Glutamatergic neuron (in vitro differentiated cells): ENCODE measurements around the gene METTL8. TPM values are rescaled to one million over a fixed set of nuclear protein-coding genes. Genes with fewer than 3 reads are reported as not detected.
A peak's percentile ranks its signal among the peaks of the same experiment; 100 is the strongest.
"Not testable (repeated sequence)": the region's sequence is repeated elsewhere in the genome, so short reads cannot be mapped to it uniquely, and the experiment has no call there.

Experiments
- DNase-seq: peaks from one replicate; pipeline ENCODE4 v3.0.0; 2022
- H3K27ac Mint-ChIP-seq: one replicate; pipeline ENCODE4 v1.8.0; 2020; ENCODE audit warnings: mild to moderate bottlenecking, mixed read lengths, inconsistent platforms; ENCODE audit not compliant: unreplicated experiment
- H3K27me3 Mint-ChIP-seq: one replicate; pipeline ENCODE4 v1.8.0; 2020; ENCODE audit warnings: mild to moderate bottlenecking, moderate library complexity, mixed read lengths, inconsistent platforms; ENCODE audit not compliant: unreplicated experiment
- H3K36me3 Mint-ChIP-seq: one replicate; pipeline ENCODE4 v1.8.0; 2020; ENCODE audit warnings: mild to moderate bottlenecking, mixed read lengths, inconsistent platforms; ENCODE audit not compliant: unreplicated experiment
- H3K4me1 Mint-ChIP-seq: one replicate; pipeline ENCODE4 v1.8.0; 2020; ENCODE audit warnings: mild to moderate bottlenecking, low read depth, mixed read lengths, inconsistent platforms; ENCODE audit not compliant: unreplicated experiment
- H3K4me3 Mint-ChIP-seq: one replicate; pipeline ENCODE4 v1.8.0; 2020; ENCODE audit warnings: mild to moderate bottlenecking, mixed read lengths, inconsistent platforms; ENCODE audit not compliant: unreplicated experiment
- H3K9me3 Mint-ChIP-seq: one replicate; pipeline ENCODE4 v1.8.0; 2020; ENCODE audit warnings: mild to moderate bottlenecking, moderate library complexity, mixed read lengths, inconsistent platforms; ENCODE audit not compliant: unreplicated experiment
- total RNA-seq: library from RNA; stranded (reverse); fragmentation: NEBNext Ultra II Directional; extraction: Animal tissue kit (Norgen Biotek cat#: 25700); gene quantifications from one replicate; pipeline ENCODE4 v1.2.1, GENCODE V29; 2021; ENCODE audit not compliant: unreplicated experiment
- TF ChIP-seq, protein P1 (sequence below): fragments of 200-600 bp; sonication (generic); IDR thresholded peaks from one replicate; pipeline ENCODE4 v1.5.0; 2021; ENCODE audit not compliant: partially characterized antibody, unreplicated experiment

The METTL8 gene
- total RNA-seq, 1 donor from 2014 or later: 10.9 TPM

DNA sequence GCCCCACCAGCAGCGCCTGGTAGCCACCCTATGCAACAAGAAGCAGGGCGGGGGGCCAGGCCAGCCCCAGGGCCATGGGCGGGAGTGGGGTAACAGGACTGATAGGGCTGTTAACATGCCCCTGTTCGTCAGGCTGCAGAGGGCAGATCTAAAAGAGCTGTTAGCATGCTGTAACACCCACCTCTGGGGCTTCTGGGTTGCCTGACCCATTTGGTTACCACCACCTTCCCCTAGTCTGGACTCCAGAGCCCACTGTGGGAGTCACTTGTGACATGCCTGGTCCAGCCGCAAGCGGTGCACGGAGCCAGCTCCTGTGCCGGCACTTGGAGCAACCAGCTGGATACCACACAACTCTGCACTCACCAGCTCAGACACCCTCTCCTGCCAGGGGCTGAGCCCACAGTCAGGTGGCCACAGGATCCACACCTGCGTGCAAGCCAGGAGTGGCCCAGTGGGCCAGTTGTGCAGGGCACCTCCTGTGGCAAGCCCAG, 2.1 kb downstream of the METTL8 start:
- Mint-ChIP-seq H3K4me3 (no peak overlapping the region), H3K27me3 (no peaks in the 10 kb centered on the region), H3K4me1 (peaks cover 13% of the 10 kb centered on the region), H3K27ac (no peak overlapping the region), H3K36me3 (no peaks in the 10 kb centered on the region), H3K9me3 (peaks cover 4% of the 10 kb centered on the region)
- no peak for DNase-seq
- TF ChIP-seq, protein P1, sequence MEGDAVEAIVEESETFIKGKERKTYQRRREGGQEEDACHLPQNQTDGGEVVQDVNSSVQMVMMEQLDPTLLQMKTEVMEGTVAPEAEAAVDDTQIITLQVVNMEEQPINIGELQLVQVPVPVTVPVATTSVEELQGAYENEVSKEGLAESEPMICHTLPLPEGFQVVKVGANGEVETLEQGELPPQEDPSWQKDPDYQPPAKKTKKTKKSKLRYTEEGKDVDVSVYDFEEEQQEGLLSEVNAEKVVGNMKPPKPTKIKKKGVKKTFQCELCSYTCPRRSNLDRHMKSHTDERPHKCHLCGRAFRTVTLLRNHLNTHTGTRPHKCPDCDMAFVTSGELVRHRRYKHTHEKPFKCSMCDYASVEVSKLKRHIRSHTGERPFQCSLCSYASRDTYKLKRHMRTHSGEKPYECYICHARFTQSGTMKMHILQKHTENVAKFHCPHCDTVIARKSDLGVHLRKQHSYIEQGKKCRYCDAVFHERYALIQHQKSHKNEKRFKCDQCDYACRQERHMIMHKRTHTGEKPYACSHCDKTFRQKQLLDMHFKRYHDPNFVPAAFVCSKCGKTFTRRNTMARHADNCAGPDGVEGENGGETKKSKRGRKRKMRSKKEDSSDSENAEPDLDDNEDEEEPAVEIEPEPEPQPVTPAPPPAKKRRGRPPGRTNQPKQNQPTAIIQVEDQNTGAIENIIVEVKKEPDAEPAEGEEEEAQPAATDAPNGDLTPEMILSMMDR: no peak

DNA sequence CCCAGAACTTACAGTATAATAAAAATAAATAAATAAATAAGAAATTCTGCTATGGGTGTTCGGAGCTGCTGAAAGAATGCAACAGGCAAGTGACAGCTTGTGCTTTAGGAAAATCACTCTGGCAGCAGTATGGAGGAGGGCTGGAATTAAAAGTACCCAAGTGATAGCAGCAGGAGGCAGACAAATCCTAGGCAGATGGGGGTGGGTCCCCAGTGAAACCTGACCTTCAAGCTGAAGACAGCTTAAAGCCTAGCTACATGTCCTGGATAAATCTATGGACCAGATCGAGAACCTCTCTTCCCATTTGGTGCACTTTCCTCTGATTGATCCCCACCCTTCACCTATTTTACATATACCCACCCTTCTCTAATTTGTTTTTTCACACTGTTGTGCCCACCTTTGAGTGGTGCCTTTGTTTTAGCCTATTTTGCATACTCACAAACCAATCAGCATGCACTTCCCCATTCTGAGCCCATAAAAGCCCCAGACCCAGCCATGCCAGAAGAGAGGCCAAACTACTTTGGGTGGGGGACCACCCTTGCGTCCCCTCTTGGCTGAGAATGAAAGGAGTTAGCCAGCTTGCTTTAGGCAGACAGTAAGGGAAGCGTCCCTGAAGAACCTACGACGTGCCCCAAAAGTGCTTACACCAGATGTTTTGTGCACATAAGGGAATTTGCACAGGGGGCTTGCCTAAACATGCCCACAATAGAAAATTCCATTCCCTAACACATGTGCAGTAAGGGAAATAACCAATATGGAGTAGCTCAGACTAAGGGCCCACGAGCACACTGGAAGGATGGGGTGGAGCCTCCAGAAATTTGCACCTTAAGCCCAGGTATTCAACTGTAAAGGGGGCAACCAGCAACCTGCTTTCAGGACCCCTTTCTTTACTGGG, 3.0 kb downstream of the METTL8 start:
- TF ChIP-seq, protein P1: no peak
- Mint-ChIP-seq H3K27ac (peak overlapping the region; percentile 62), H3K9me3 (peaks cover 4% of the 10 kb centered on the region), H3K4me1 (peaks cover 13% of the 10 kb centered on the region), H3K36me3 (no peaks in the 10 kb centered on the region), H3K4me3 (peak overlapping the region; percentile 21), H3K27me3 (no peaks in the 10 kb centered on the region)
- peak; percentile 25 for DNase-seq

DNA sequence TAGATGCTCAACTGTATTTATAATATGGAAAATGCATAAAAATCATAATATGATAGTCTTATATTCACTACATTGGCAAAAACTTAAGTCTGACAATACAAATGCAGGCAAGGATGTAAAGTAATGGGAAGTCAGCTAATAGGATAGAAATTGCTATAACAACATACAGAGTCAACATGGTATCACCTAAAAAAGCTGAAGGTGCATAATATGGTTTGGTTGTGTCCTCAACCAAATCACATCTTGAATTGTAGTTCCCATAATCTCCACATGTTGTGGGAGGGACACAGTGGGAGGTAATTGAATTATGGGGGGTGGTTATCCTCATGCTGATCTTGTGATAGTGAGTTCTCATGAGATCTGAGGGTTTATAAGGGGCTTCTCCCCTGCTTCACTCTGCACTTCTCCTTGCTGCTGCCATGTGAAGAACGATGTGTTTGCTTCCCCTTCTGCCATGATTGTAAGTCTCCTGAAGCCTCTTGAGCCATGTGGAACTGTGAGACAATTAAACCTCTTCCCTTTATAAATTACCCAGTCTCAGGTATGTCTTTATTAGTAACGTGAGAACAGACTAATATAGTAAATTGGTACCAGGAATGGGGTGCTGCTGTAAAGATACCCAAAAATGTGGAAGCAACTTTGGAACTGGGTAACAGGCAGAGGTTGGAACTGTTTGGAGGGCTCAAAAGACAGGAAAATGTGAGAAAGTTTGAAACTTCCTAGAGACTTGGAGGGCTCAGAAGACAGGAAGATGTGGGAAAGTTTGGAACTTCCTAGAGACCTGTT, 10.9 kb downstream of the METTL8 start:
- H3K36me3 Mint-ChIP-seq: peaks cover 14% of the 10 kb centered on the region
- H3K4me1 Mint-ChIP-seq, DNase-seq, H3K27ac Mint-ChIP-seq, H3K27me3 Mint-ChIP-seq, H3K9me3 Mint-ChIP-seq, H3K4me3 Mint-ChIP-seq: not testable (repeated sequence)

DNA sequence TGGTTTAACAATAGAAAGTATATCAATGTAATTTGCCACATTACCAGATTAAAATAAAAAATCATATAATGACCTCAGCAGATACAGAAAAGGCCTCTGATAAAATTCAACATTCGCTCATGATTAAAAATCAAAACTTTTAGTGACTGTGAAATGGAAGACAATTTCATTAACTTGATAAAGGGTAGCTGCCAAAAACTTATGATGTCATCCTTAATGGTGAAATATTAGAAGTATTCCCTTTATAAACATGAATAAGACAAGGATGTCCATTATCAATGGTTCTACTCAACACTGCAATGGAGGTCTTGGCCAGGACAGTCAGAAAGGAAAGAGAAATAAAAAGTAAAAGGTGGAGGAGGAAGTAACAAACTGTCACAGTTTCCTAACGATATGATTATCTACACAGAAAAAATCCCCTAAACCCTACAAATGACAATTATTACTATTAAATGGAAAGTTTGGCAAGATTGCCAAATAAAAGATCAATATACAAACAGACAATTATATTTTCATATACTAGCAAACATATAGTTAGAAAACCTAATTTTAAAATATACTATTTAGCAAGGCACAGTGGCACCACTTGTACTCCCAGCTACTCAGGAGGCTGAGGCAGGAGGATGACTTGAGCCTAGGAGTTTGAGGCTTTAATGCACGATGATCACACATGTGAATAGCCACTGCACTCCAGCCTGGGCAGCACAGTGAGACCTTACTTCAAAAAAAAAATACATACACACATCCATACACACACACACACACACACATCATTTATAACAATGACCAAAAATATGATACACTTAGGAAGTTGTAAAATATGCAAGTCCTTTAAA, 12.8 kb downstream of the METTL8 start:
- Mint-ChIP-seq H3K9me3 (peaks cover 4% of the 10 kb centered on the region), H3K27me3 (peaks cover 4% of the 10 kb centered on the region), H3K4me1 (peaks cover 1% of the 10 kb centered on the region), H3K36me3 (peaks cover 14% of the 10 kb centered on the region), H3K27ac (no peak overlapping the region), H3K4me3 (no peak overlapping the region)
- no peak for DNase-seq
- TF ChIP-seq, protein P1: no peak

DNA sequence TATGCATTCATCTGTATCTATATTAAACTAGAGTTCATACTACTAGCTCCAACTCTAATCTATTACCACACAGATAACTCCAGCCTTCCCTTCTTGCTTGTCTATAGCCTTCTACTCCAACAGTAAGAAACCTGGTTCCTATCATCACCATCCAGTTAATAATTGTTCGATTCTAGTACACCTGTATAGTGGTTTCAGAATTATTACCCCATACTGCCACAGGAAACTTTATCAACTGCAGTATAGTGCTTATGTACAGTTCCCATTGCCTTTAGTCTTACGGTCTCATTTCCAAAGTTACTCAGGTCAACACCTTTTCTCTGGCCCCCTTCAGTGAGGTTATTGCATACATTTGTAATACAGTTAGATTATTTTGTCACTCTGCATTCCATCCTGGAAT, 14.5 kb downstream of the METTL8 start:
- Mint-ChIP-seq H3K27me3 (peaks cover 2% of the 10 kb centered on the region), H3K4me3 (no peak overlapping the region), H3K9me3 (peaks cover 4% of the 10 kb centered on the region), H3K27ac (no peak overlapping the region), H3K36me3 (peaks cover 14% of the 10 kb centered on the region), H3K4me1 (peaks cover 7% of the 10 kb centered on the region)
- no peak for DNase-seq
- TF ChIP-seq, protein P1: no peak
